UCSD-AML1 (cell line): ENCODE results near the gene LRRFIP2.
A peak's percentile ranks its signal among the peaks of the same experiment; 100 is the strongest.

Source experiments
- DNase-seq: peaks from one replicate; lab custom pipeline; 2025; ENCODE audit not compliant: unreplicated experiment; lab: John Stamatoyannopoulos, UW

Gene LRRFIP2

DNA sequence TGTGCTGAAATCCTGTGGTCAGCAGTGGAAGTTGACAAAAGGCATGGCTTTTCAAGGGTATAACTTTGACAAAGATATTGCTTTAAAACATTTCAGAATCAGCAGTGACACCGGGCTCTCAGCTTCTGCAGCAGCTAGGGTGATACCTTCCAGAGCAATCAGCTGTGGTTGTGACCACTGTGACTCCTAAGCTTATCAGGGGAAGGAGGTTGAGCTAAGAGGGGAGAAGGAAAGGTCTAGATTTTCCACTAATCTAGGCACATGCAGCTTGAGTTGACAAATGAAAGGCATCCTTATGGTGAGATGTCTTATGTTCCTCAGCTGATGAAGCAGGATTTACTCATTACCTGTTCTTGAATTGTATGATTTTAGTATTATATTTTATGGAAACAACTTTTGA, 16.3 kb upstream of the LRRFIP2 start:
- DNase-seq: peak; percentile 14

DNA sequence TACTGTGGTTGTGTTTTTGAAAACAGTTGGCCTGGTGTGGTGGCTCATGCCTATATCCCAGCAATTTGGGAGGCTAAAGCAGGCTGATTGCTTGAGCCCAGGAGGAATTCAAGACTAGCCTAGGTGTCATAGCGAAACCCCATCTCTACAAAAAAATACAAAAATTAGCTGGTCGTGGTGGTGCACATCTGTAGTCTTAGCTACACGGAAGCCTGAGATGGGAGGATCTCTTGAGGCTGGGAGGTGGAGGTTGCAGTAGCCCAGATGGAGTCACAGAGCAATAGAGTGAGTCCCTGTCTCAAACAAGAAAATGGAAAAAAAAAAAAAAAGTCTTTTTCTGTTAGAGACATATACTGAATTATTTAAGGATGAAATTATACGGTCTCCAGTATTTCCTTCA, 14.7 kb upstream of the LRRFIP2 start:
- no peak for DNase-seq

DNA sequence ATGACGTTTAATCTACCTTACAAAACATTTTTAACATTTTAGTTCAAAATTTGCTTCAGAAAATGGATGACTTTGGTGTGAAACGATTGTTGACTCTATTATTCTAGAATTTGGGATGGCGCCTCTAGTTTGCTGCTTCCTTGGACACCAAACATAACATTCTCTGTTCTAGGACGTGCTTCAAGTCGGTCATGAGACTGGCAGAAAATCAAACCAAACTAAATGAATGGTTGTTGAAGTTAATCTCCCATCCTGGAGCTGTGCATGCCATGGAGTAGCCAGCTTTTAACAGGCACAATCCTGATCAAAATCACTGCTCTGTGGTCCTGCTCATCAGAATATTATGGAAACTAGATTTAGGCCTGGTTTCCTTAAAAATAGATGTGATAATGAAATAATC, 9.6 kb upstream of the LRRFIP2 start:
- no peak for DNase-seq

- DNase-seq: no peak
Observed at GRCh38 chr3:37183375-37183831, 9.0 kb upstream of the LRRFIP2 start.

GRCh38 chr3:37182816-37183215, 8.4 kb upstream of the LRRFIP2 start:
- no peak for DNase-seq

GRCh38 chr3:37181756-37182155, 7.4 kb upstream of the LRRFIP2 start:
- peak; percentile 31 for DNase-seq

DNA sequence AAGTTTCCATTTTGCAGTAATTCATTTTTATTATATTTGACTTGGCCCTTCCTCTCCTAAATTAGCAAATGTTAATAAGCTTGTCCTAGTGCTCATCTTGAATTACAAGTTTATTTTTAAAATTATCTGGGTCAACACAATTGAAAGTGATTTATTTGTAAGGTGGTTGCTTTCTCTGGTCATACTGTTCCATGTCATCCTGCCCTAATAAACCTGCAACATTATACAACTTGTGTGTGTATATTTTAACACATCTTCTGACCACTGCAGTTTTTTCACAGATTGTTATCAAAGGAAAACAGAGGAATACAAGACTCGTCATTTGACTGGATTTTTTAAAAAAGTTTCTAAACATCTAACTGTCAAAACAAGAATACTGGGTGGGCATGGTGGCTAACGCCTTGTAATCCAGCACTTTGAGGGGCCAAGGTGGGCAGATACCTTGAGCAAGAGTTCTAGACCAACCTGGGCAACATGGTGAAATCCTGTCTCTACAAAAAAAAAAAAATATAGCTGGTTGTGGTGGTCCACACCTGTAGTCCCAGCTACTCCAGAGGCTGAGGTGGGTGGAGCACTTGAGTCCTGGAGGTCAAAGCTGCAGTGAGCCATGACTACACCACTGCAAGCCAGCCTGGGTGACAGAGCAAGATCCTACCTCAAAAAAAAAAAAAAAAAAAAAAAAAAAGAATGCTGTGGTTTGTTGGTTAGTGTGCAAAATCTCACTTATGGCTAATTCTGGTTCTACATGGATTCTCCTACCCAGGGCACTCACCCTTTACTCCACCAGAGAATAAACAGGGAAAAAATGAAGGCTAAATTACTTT, 5.0 kb upstream of the LRRFIP2 start:
- DNase-seq: no peak

DNA sequence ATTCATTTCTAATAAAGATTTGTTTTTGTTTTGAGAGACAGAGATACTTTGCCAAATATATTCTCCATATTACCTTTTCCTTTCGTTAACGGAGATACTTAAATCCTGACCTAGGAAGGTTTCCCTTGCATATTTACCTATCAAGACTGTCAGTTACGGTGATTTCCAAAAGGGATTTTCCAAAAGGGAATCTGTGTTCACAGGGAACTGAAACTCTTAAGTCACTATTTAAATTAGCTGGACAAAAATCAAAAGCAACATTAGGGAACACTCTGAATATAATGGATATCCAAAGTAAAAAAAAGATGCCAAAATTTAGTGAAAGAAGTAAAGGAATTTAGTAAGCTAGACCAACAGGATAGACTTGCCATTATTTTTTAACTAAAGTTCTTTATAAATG, 576 bp downstream of the LRRFIP2 start:
- DNase-seq: no peak

GRCh38 chr3:37171144-37171543, 3.2 kb downstream of the LRRFIP2 start:
- peak; percentile 80 for DNase-seq

DNA sequence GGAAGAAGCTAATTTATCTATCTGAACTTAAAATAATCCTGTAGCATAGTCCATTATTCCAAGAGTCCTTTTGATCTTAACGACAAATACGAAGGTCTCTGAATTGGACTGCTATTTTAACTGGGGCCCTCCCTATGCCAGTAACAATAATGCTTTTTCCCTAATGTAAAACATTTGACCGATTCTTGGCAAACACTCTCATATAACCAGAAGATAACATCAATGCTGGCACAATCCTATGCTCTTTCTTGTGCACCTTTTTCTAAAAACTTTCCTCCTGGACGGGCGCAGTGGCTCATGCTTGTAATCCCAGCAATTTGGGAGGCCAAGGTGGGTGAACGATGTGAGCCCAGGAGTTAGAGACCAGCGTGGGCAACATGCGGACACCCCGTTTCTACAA, 3.9 kb downstream of the LRRFIP2 start:
- no peak for DNase-seq

DNA sequence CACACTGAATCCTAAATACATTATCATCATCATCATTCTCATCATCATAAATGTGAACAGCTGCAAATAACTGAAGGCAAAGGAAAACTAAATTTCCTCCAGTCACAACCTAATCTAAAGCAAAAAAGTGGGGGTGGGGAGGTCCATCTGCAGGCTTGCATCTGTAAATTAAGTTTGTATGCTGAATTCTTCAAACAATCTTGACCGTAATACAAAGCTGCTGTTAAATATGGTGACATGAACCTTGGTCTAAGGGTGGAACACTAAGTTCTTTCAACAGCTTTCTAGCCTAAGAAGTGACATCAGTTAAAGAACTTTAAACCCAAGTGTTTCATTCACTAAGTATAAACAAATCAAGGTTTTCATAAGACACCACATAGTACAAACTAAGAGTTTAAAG, 4.3 kb downstream of the LRRFIP2 start:
- no peak for DNase-seq

- DNase-seq: no peak
Observed at GRCh38 chr3:37168896-37169295, 5.5 kb downstream of the LRRFIP2 start.

DNA sequence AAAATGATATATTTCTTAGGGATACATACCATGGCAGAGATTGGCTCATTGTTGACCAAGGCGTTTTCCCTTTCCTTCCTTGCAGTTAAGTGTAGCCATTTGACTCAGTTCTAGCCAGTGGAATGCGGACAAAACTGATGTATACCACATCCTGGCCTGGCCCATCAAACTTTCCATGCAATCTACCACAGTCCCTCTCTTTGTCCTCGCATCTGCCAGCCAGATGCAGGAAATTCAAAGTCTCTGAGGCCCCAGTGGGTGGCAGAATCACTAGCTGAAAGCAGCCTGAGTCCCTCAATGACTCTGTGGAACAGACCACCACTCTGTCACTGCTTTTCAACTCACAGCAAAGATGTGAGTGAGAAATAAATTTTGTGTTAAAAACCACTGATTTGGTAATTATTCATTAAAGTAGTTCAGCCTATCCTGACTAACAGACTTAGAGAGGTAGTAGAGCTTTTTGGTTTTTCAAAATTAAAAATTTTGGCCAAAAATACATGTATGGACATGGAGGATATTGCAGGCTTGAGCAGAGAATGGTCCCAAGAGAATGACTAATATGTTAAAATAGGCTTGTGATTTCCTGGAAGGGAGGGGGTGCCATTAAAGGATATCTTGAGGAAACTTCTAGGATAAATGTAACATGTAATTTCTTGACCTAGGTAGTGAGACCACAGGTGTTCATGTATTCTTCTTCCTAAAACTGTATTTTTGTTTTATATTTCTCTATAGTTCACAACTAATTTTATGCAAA, 10.9 kb downstream of the LRRFIP2 start:
- peak; percentile 73 for DNase-seq

DNA sequence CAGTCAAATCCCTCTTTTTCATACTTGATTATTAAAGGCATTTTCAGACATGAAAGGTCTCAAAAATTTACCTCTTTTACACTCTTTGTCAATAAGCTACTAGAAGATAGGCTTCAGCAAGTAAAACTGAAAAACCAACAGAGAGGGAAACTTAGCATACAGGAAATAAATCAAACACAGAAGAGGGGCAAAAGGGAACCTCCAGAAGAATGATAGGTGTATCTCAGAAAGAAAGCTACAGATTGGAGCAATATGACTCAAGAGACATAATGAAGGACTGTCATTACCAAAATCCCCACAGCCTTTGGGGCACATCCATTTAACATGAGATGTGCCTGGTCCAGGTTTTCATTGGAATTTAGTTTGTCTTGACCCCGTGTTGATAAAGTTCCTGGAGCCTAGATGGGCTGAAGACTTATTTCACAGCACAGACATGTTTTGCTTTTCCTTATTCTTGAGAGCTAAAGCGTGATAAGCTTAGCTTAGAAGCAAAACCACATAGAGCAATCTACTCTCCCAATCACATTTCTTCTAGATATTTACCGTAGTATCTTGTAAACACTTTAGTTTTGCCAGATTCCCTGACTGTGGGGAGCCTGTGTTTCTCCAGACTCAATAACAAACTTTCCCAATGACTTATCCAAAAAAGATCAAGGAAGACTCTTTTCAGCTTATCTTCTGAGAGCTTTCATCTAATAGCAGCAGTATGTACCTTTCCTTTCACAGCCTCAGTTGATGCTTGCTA, 11.7 kb downstream of the LRRFIP2 start:
- DNase-seq: no peak

DNA sequence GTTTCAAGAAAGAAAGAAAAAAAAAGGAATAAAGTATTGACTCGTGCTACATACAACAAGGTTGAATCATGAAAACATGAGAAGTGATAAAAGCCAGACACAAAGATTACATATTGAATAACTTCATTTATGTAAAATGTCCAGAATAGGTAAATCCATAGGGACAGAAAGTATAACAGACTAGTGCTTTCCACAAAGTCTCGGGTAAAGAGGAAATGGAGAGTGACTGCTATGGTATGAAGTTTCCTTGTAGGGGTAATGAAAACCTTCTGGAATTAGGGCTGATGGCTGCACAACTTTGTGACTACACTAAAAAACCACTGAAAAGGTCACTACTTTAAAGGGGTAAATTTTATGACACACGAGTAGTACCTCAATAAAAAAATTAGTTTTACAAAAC, 13.0 kb downstream of the LRRFIP2 start:
- no peak for DNase-seq

- no peak for DNase-seq
Observed at GRCh38 chr3:37155782-37156181, 18.6 kb downstream of the LRRFIP2 start.

- DNase-seq: no peak
Observed at GRCh38 chr3:37154668-37155314, 19.6 kb downstream of the LRRFIP2 start.

DNA sequence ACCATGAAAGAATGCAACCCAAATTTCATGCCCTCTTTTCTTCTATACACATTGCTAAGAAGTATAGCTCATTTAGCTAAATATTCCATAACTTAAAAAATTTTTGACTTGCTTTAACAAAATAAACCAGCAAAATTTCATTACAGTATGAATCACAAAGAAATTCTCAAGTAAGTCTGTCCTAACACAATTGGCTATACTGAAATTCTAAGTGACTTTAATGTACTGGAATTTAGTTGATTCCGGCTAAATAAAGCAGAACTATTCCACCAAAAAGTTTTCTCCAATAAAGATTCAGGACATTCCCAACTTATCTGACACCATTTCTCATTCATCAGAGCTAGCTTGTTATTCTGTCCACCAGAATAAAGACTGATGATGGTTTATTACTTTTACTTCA, 23.8 kb downstream of the LRRFIP2 start:
- no peak for DNase-seq

- DNase-seq: no peak
Observed at GRCh38 chr3:37149257-37149656, 25.1 kb downstream of the LRRFIP2 start.

DNA sequence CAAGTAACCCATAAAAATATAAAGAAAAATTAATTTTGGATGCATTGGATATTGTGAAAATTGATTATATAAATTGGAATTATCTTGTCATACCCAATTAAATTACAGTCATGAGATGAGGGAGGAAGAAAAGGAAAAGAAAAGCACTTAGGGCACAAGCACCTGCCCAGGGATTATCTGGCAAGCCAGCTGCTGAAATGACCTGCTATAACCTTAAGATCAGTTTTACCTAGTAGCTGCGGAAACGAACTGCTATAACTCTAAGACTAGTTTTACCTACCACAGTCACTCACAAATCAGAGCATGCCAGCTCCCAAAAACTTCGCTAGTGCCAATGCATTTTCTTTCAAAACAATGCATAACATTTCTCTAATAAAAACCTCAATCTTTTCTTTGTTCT, 26.2 kb downstream of the LRRFIP2 start:
- no peak for DNase-seq

DNA sequence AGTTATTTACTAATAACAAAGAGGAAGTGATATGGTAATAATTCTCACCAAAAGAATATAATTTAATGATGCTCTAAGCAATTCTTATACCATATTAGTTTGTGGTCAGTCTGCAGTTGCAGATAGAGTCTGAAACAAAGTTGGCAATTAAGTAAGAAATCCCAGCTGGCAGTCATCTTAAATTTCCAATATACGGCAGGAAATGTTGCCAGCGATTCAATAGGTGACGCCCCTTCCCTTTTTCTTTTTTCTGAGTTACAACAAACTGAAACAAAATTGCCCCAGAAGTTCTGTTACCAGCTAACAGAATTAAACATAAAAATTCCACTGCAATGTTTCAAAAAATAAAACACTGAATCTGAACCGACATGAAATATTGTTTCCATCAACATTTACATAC, 26.7 kb downstream of the LRRFIP2 start:
- no peak for DNase-seq
